KBM-7 (cell line): ENCODE results near the gene RMRP.
A peak's percentile ranks its signal among the peaks of the same experiment; 100 is the strongest.
"Not testable (repeated sequence)": the region's sequence is repeated elsewhere in the genome, so short reads cannot be mapped to it uniquely, and the experiment has no call there.

Experiments used
- DNase-seq: peaks from one replicate; pipeline ENCODE4 v3.0.0-alpha.2; 2015
- in situ Hi-C: fragments of 300-500 bp; cut with MboI; formaldehyde crosslinking; loops from 2 replicates; pipeline ENCODE4 v1.14.3; 2020; ENCODE audit warnings: low sequenced_read_pairs, low pct_unique_long_range_greater_than_20kb, mixed read lengths

Gene RMRP

GRCh38 chr9:35628389-35628991, 29.3 kb downstream of the RMRP start:
- in situ Hi-C loops, result no loop called here
- DNase-seq, result no peak

GRCh38 chr9:35627575-35627974, 30.2 kb downstream of the RMRP start:
- in situ Hi-C loops, result no loop called here
- no peak for DNase-seq

GRCh38 chr9:35619800-35620158, 38.0 kb downstream of the RMRP start:
- in situ Hi-C loops, result no loop called here
- no peak for DNase-seq

- in situ Hi-C loops, result no loop called here
These were observed 38.7 kb downstream of the RMRP start for GRCh38 chr9:35618854-35619799.

GRCh38 chr9:35618325-35618727, 39.5 kb downstream of the RMRP start, which contains the start of gene CD72:
Gene CD72, minus strand, starts transcription at chr9:35618413. Its CDS starts 110 bp downstream, at chr9:35618303.
- DNase-seq, result peak; percentile 86
- in situ Hi-C loops, result no loop called here

More at GRCh38 chr9:35618854-35619799, 38.7 kb downstream of the RMRP start:
- peak; percentile 93 for DNase-seq

- no peak for DNase-seq
- in situ Hi-C loops, result no loop called here
These were observed 40.3 kb downstream of the RMRP start for GRCh38 chr9:35617548-35617947.

- peak; percentile 57 for DNase-seq
- in situ Hi-C loops, result no loop called here
These were observed 40.9 kb downstream of the RMRP start for GRCh38 chr9:35616681-35617459.

- DNase-seq, result no peak
- in situ Hi-C loops, result no loop called here
These were observed 41.7 kb downstream of the RMRP start for GRCh38 chr9:35615981-35616680.

GRCh38 chr9:35612843-35613242, 45.0 kb downstream of the RMRP start:
- in situ Hi-C loops, result no loop called here
- DNase-seq, result no peak

- DNase-seq, in situ Hi-C loops: not testable (repeated sequence)
These were observed 45.8 kb downstream of the RMRP start for GRCh38 chr9:35612066-35612465.

GRCh38 chr9:35611230-35611797, 46.5 kb downstream of the RMRP start:
- in situ Hi-C loops, result no loop called here
- peak; percentile 49 for DNase-seq

GRCh38 chr9:35609820-35610163, 48.0 kb downstream of the RMRP start:
- in situ Hi-C loops, result no loop called here
- no peak for DNase-seq

- in situ Hi-C loops, result no loop called here
- no peak for DNase-seq
These were observed 48.6 kb downstream of the RMRP start for GRCh38 chr9:35609001-35609819.

GRCh38 chr9:35608221-35608620, 49.6 kb downstream of the RMRP start:
- in situ Hi-C loops, result no loop called here
- DNase-seq, result no peak
